ENCODE measurements around the gene ATG10. TPM values are rescaled to one million over a fixed set of nuclear protein-coding genes. Genes with fewer than 3 reads are reported as not detected.

ATG10 gene
- total and polyA plus RNA-seq, 2 of the 8 experiments (the other 6 are each of a cell fraction or from before 2014, with no cell fraction given): 3.7 to 8.8 TPM

DNA sequence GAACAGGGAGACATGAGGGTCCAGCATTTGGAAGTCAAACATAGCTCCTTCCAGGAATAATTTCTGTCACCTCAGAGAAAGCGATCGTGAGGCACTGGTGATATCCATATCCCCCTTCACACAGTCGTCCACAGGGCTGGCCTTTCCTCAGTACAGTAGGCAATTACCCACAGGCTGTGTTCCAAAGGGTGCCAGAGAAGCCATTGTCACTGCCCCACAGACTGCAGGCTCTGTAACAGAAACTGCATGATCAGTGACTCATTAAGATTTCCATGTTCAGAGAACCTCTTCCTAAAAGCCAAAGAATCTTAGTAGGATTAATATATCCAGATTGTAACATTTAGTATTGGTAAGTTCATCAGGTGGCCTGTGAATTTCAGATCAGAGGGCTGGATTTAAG, 178.7 kb downstream of the ATG10 start:
- CTCF ChIA-PET (ENCODE audit: partially characterized antibody): interaction anchor here (0.9 to 3.8 kb wide), 3 partner anchors 15 to 293 kb away, joined by 3 to 11 read pairs (median 3); no protein-coding TSS in a partner anchor

More for the DNA sequence above, 178.7 kb downstream of the ATG10 start:
- Histone ChIP-seq H2BK5ac (ENCODE audit: low read depth, low read length) (no peak overlapping the region), H3K4me1 (replicated peaks in 1 of 4; ENCODE audit: control insufficient read depth in 3 of 4, insufficient read depth in 4 of 4, low read length in 3 of 4) (peaks cover 0 to 2% (median 0%) of the 10 kb centered on the region in 4 experiments; a peak in 1 of 7 replicates), H3K4ac (replicated peaks; ENCODE audit: insufficient read length, low read depth, low read length) (no peak overlapping the region), H4K8ac (ENCODE audit: extremely low read depth, insufficient read depth, low read length) (no peak overlapping the region), H3K4me3 (ENCODE audit: extremely low read depth in 1 of 4, insufficient read depth in 2 of 4, low read depth in 3 of 4, low read length in 4 of 4) (no peak overlapping the region), H3K9me3 (ENCODE audit: insufficient read depth in 2 of 2, low read depth in 1 of 2, low read length in 1 of 2) (no peaks in the 10 kb centered on the region), H4K91ac (replicated peaks; ENCODE audit: insufficient read length, low read length) (no peak overlapping the region), H3K27ac (ENCODE audit: low read depth, low read length) (no peak overlapping the region), H3K14ac (ENCODE audit: insufficient read length) (no peak overlapping the region), H3K27me3 (replicated peaks in 1 of 4; ENCODE audit: control insufficient read depth in 3 of 4, extremely low read depth in 1 of 4, insufficient read depth in 3 of 4, low read length in 3 of 4) (no peaks in the 10 kb centered on the region), H3K56ac (replicated peaks; ENCODE audit: insufficient read length, low read depth, low read length) (no peak overlapping the region), H3K18ac (ENCODE audit: extremely low read depth, low read length) (0 out of 2 replicates have a peak overlapping the region, but pooled peaks have one; percentile 34), H2BK15ac (ENCODE audit: low read length) (no peak overlapping the region), H4K20me1 (replicated peaks in 1 of 2; ENCODE audit: control insufficient read depth in 1 of 2, insufficient read depth in 2 of 2, low read length in 2 of 2) (no peaks in the 10 kb centered on the region), H3K4me2 (ENCODE audit: insufficient read depth in 1 of 2, low read depth in 2 of 2, low read length in 2 of 2) (no peak overlapping the region), H2BK20ac (ENCODE audit: low read length) (no peak overlapping the region), H2BK12ac (ENCODE audit: low read depth, low read length) (no peak overlapping the region), H4K5ac (ENCODE audit: insufficient read length, low read depth, low read length) (no peak overlapping the region), H3K9ac (replicated peaks in 1 of 4; ENCODE audit: extremely low read depth in 1 of 4, low read depth in 3 of 4, low read length in 3 of 4) (no peak overlapping the region), H3K79me1 (ENCODE audit: low read depth, low read length) (no peaks in the 10 kb centered on the region), H2AFZ (ENCODE audit: low read length) (no peak overlapping the region), H3K23ac (ENCODE audit: insufficient read length) (no peak overlapping the region), H3K79me2 (ENCODE audit: control insufficient read depth in 1 of 2, insufficient read depth in 2 of 2, low read length in 2 of 2) (no peaks in the 10 kb centered on the region), H3K23me2 (ENCODE audit: low read depth, low read length) (no peaks in the 10 kb centered on the region), H3K36me3 (ENCODE audit: control insufficient read depth in 2 of 4, insufficient read depth in 4 of 4, low read length in 3 of 4) (no peaks in the 10 kb centered on the region), H2BK120ac (replicated peaks; ENCODE audit: low read depth, low read length) (no peak overlapping the region), H2AK5ac (ENCODE audit: low read depth, low read length) (no peak overlapping the region)
- POLR2A ChIA-PET (ENCODE audit: partially characterized antibody): interaction anchor here (1.0 kb wide), 1 partner anchor 179 kb away, joined by 3 read pairs; the partner anchor contains the start of gene ATG10
- FAIRE-seq: no peak
- no peak for DNase-seq (ENCODE audit: low read depth in 1 of 2, low spot score in 2 of 2)
- 92% methylated on average over 3 of the region's 3 CpGs; no CpG with 5 or more reads in 1 of the 2 experiments for WGBS, 2 experiments (ENCODE audit: extremely low coverage in 1 of 2, insufficient coverage in 1 of 2, insufficient read length in 1 of 2, insufficient replicate concordance in 2 of 2, low coverage in 1 of 2, low lambda C conversion rate in 2 of 2, missing lambda C conversion rate in 1 of 2)
- TF ChIP-seq POU5F1 (IDR thresholded peaks at IDR 0.05; ENCODE audit: low read depth, low read length) (no peak), KDM4A (IDR thresholded peaks at IDR 0.05; ENCODE audit: low read depth, low read length, severe bottlenecking) (no peak), POLR2AphosphoS5 (IDR thresholded peaks at IDR 0.05; ENCODE audit: low read depth, low read length) (no peak), CREB1 (IDR thresholded peaks at IDR 0.05) (no peak), RFX5 (IDR thresholded peaks at IDR 0.05; ENCODE audit: borderline replicate concordance, low read depth, low read length) (no peak), POLR2A (IDR thresholded peaks at IDR 0.05; ENCODE audit: control extremely low read depth in 1 of 2, low read depth in 2 of 2, low read length in 2 of 2) (no peak), SP1 (IDR thresholded peaks at IDR 0.05; ENCODE audit: low read depth, low read length) (no peak), SUZ12 (IDR thresholded peaks at IDR 0.05; ENCODE audit: low read length) (no peak), SAP30 (IDR thresholded peaks at IDR 0.05; ENCODE audit: insufficient read depth, insufficient replicate concordance, low read length) (no peak), CHD2 (IDR thresholded peaks at IDR 0.05; ENCODE audit: low read length) (no peak)
- TF ChIP-seq, protein P1, sequence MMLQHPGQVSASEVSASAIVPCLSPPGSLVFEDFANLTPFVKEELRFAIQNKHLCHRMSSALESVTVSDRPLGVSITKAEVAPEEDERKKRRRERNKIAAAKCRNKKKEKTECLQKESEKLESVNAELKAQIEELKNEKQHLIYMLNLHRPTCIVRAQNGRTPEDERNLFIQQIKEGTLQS (IDR thresholded peaks at IDR 0.05; ENCODE audit: insufficient read depth, low read depth, low read length): no peak
- TF ChIP-seq, protein P2, sequence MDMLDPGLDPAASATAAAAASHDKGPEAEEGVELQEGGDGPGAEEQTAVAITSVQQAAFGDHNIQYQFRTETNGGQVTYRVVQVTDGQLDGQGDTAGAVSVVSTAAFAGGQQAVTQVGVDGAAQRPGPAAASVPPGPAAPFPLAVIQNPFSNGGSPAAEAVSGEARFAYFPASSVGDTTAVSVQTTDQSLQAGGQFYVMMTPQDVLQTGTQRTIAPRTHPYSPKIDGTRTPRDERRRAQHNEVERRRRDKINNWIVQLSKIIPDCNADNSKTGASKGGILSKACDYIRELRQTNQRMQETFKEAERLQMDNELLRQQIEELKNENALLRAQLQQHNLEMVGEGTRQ (IDR thresholded peaks at IDR 0.05; ENCODE audit: low read length): no peak

All from H1 (cell line).